ENCODE measurements around the gene NLGN3. TPM values are rescaled to one million over a fixed set of nuclear protein-coding genes. Genes with fewer than 3 reads are reported as not detected.

NLGN3 gene
- total RNA-seq (2014; rRNA removed; shearing (Covaris generic)) (0.11 and 0.63 TPM in 2 replicates), polyA plus RNA-seq (2016; fragmentation: Nextera tagmentation; extraction: Ambion mirVana) (0.10 and 0.34 TPM in 2 replicates)

DNA sequence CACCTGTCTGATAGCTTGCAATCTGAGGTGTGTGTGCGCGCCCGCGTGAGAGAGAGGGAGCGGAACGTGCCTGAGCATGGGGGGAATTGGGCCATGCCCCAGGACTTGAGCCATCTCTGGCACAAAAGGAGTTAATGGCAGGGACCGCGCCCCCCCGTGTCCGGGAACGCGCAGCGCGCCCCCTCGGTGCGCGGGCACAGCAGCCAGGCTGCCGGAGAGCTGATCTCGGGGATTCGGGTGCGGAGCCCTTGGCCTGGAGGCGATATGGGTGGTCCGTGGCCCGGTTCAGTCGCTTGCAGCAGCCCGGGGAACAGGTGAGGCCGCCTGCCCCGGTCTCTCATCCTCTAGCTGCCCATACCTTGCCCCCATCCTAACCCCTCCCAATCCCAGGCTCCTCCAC lies at the start of gene NLGN3:
TSS of gene NLGN3 (plus strand) at position 191 of the 400 bp plus-strand sequence. CDS start 2,909 bp downstream, outside the sequence.
- in situ Hi-C loops (cut with MboI) = no loop called here

DNA sequence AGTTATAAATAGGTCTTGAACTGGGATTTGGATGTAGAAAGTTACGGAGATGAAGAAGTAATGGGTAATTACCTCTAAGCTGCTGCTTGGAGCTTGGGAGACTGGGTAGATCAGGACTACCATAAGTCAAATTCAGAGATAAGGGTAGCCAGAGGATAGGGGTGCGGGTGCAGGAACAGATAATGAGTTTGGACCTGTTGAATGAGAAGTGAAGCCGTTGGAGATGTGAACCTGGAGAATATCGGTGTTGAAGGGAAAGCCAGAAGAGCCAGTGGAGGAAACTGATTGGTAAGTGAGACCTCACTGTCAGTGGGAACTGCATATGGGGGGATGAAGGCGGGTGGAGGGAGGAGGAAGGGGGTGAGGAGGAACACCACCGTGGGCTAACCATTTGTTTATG lies 49.6 kb upstream of the NLGN3 start:
- no peaks in the 10 kb centered on the region for H3K9me3 ChIP-seq (ENCODE audit: low read depth)
- peak overlapping the region; percentile 74 for H3K9ac ChIP-seq
- H3K27me3 ChIP-seq (replicated peaks; ENCODE audit: insufficient read depth) = no peaks in the 10 kb centered on the region
- no peaks in the 10 kb centered on the region for H3K36me3 ChIP-seq (ENCODE audit: low read depth)
- in situ Hi-C loops (cut with MboI) = no loop called here
- no peaks in the 10 kb centered on the region for H3F3A ChIP-seq (ENCODE audit: insufficient read depth)
- TF ChIP-seq EZH2phosphoT487 (IDR thresholded peaks at IDR 0.05; ENCODE audit: insufficient read depth, low read depth) (no peak), EZH2 (IDR thresholded peaks at IDR 0.05; ENCODE audit: insufficient read depth, poor library complexity, severe bottlenecking) (no peak)
- H4K20me1 ChIP-seq (ENCODE audit: insufficient read depth) = no peaks in the 10 kb centered on the region
- no peak for DNase-seq
- H3K9me2 ChIP-seq (ENCODE audit: insufficient read depth) = no peaks in the 10 kb centered on the region
- no peaks in the 10 kb centered on the region for H3K79me2 ChIP-seq (ENCODE audit: insufficient read depth)
- no peaks in the 10 kb centered on the region for H3K4me1 ChIP-seq (ENCODE audit: insufficient read depth)
- H3K4me3 ChIP-seq = peak overlapping the region; percentile 82
- peak overlapping the region; percentile 79 for H2AFZ ChIP-seq
- 24 to 35% methylated on average over 4 to 6 of the region's 6 CpGs for WGBS, 2 experiments (ENCODE audit: low coverage in 1 of 2, low lambda C conversion rate in 2 of 2, missing lambda C conversion rate in 2 of 2)
- no peak overlapping the region for H3K27ac ChIP-seq
- peak overlapping the region; percentile 62 for H3K4me2 ChIP-seq (ENCODE audit: unreplicated experiment)

More for the DNA sequence above, at the start of gene NLGN3:
- no peak for TF ChIP-seq EZH2 (IDR thresholded peaks at IDR 0.05; ENCODE audit: insufficient read depth, poor library complexity, severe bottlenecking)
- TF ChIP-seq EZH2phosphoT487 (IDR thresholded peaks at IDR 0.05; ENCODE audit: insufficient read depth, low read depth) = no peak
- no peaks in the 10 kb centered on the region for H4K20me1 ChIP-seq (ENCODE audit: insufficient read depth)
- no peaks in the 10 kb centered on the region for H3K9me2 ChIP-seq (ENCODE audit: insufficient read depth)
- 0 out of 2 replicates have a peak, but pooled peaks cover 4% of the 10 kb centered on the region for H3F3A ChIP-seq (ENCODE audit: insufficient read depth)
- H3K4me2 ChIP-seq (ENCODE audit: unreplicated experiment) = no peak within 1 kb of the TSS
- peak; percentile 15 for DNase-seq
- H3K9me3 ChIP-seq (ENCODE audit: low read depth) = no peaks in the 10 kb centered on the region
- 0 out of 2 replicates have a peak within 1 kb of the TSS, but pooled peaks have one; percentile 15 for H3K4me3 ChIP-seq
- H2AFZ ChIP-seq = no peak within 1 kb of the TSS
- H3K36me3 ChIP-seq (ENCODE audit: low read depth) = no peaks in the 10 kb centered on the region
- no peaks in the 10 kb centered on the region for H3K79me2 ChIP-seq (ENCODE audit: insufficient read depth)
- H3K27ac ChIP-seq = no peak within 1 kb of the TSS
- WGBS, 2 experiments (ENCODE audit: low coverage in 1 of 2, low lambda C conversion rate in 2 of 2, missing lambda C conversion rate in 2 of 2) = 4 to 20% methylated on average over 1 to 10 of the region's 28 CpGs
- H3K9ac ChIP-seq = no peak within 1 kb of the TSS
- no peaks in the 10 kb centered on the region for H3K4me1 ChIP-seq (ENCODE audit: insufficient read depth)
- H3K27me3 ChIP-seq (replicated peaks; ENCODE audit: insufficient read depth) = no peaks in the 10 kb centered on the region

DNA sequence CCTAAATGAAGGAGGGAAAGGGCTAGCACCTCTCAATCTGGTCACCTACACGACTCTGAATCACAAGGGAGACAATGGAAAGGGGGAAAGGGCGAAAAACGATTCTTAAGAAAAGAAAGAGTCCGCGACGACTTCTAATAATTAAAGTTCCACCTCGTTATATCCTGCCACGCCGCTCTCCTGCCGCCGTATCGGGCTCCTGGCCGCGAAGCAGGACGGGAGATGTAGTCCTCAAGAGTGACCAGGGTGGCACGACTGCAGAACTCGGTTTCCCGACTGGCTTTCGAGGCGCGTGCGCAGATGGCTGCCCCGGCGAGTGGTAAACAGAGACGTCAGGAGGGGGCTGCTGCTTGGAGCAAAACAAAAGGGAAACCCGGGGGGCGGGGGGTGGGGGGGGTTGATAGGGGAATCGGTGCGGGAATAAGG lies 49.1 kb upstream of the NLGN3 start, which contains the start of gene FOXO4:
TSS of gene FOXO4 (plus strand) at position 297 of the 426 bp plus-strand sequence. CDS start 678 bp downstream, outside the sequence.
- in situ Hi-C loops (cut with MboI) = no loop called here
- H3K27me3 ChIP-seq (replicated peaks; ENCODE audit: insufficient read depth) = no peaks in the 10 kb centered on the region
- H3K4me2 ChIP-seq (ENCODE audit: unreplicated experiment) = peak within 1 kb of the TSS; percentile 91
- no peak for TF ChIP-seq EZH2 (IDR thresholded peaks at IDR 0.05; ENCODE audit: insufficient read depth, poor library complexity, severe bottlenecking)
- TF ChIP-seq EZH2phosphoT487 (IDR thresholded peaks at IDR 0.05; ENCODE audit: insufficient read depth, low read depth) = no peak
- no peaks in the 10 kb centered on the region for H3K4me1 ChIP-seq (ENCODE audit: insufficient read depth)
- 1% methylated on average over 22 to 28 of the region's 29 CpGs for WGBS, 2 experiments (ENCODE audit: low coverage in 1 of 2, low lambda C conversion rate in 2 of 2, missing lambda C conversion rate in 2 of 2)
- no peaks in the 10 kb centered on the region for H3K9me2 ChIP-seq (ENCODE audit: insufficient read depth)
- peak; percentile 91 for DNase-seq
- no peaks in the 10 kb centered on the region for H3K36me3 ChIP-seq (ENCODE audit: low read depth)
- H3K27ac ChIP-seq = no peak within 1 kb of the TSS
- peak within 1 kb of the TSS; percentile 79 for H2AFZ ChIP-seq
- H3K9me3 ChIP-seq (ENCODE audit: low read depth) = no peaks in the 10 kb centered on the region
- no peaks in the 10 kb centered on the region for H3F3A ChIP-seq (ENCODE audit: insufficient read depth)
- H3K9ac ChIP-seq = peak within 1 kb of the TSS; percentile 74
- H3K4me3 ChIP-seq = peak within 1 kb of the TSS; percentile 82
- H3K79me2 ChIP-seq (ENCODE audit: insufficient read depth) = no peaks in the 10 kb centered on the region
- no peaks in the 10 kb centered on the region for H4K20me1 ChIP-seq (ENCODE audit: insufficient read depth)

DNA sequence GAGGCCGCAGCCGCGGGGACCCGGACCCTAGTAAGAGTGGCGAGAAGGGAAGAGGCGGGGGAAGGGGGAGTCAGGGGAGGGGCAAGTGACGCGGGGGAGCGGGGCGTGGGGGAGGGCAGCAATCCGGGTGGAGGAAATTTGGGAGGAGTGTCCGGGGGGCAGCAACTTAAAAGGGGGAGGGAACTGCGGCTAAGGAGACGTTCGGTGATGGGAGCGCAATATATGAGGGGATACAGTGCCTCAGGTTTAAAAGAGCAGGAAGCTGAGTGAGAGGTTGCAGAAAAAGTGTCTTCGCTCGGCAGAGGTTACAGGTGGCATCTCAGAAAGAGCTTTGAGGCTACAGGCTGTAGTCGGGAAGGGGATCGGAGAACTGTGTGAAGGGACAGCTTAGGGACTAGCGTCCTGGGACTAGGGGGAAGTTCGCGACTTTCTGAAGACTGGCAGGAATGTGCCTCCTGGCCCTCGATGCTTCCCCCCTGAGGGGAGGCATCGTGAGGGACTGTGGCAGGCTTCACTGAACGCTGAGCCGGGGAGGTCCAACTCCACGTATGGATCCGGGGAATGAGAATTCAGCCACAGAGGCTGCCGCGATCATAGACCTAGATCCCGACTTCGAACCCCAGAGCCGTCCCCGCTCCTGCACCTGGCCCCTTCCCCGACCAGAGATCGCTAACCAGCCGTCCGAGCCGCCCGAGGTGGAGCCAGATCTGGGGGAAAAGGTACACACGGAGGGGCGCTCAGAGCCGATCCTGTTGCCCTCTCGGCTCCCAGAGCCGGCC lies 48.5 kb upstream of the NLGN3 start:
- H3K4me1 ChIP-seq (ENCODE audit: insufficient read depth) = no peaks in the 10 kb centered on the region
- H3K9ac ChIP-seq = peak overlapping the region; percentile 74
- DNase-seq = peak; percentile 28
- H3K27ac ChIP-seq = no peak overlapping the region
- H3K9me2 ChIP-seq (ENCODE audit: insufficient read depth) = no peaks in the 10 kb centered on the region
- H3K27me3 ChIP-seq (replicated peaks; ENCODE audit: insufficient read depth) = no peaks in the 10 kb centered on the region
- H3F3A ChIP-seq (ENCODE audit: insufficient read depth) = no peaks in the 10 kb centered on the region
- H3K79me2 ChIP-seq (ENCODE audit: insufficient read depth) = no peaks in the 10 kb centered on the region
- in situ Hi-C loops (cut with MboI) = no loop called here
- H3K36me3 ChIP-seq (ENCODE audit: low read depth) = no peaks in the 10 kb centered on the region
- peak overlapping the region; percentile 79 for H2AFZ ChIP-seq
- no peaks in the 10 kb centered on the region for H3K9me3 ChIP-seq (ENCODE audit: low read depth)
- H3K4me3 ChIP-seq = peak overlapping the region; percentile 82
- peak overlapping the region; percentile 91 for H3K4me2 ChIP-seq (ENCODE audit: unreplicated experiment)
- WGBS, 2 experiments (ENCODE audit: low coverage in 1 of 2, low lambda C conversion rate in 2 of 2, missing lambda C conversion rate in 2 of 2) = 0 to 2% methylated on average over 9 to 29 of the region's 46 CpGs
- TF ChIP-seq EZH2phosphoT487 (IDR thresholded peaks at IDR 0.05; ENCODE audit: insufficient read depth, low read depth) (no peak), EZH2 (IDR thresholded peaks at IDR 0.05; ENCODE audit: insufficient read depth, poor library complexity, severe bottlenecking) (no peak)
- no peaks in the 10 kb centered on the region for H4K20me1 ChIP-seq (ENCODE audit: insufficient read depth)
